H7 (cell line): ENCODE measurements around the gene APOBEC3B. TPM values are rescaled to one million over a fixed set of nuclear protein-coding genes. Genes with fewer than 3 reads are reported as not detected.
A peak's percentile ranks its signal among the peaks of the same experiment; 100 is the strongest.
"Not testable (repeated sequence)": the region's sequence is repeated elsewhere in the genome, so short reads cannot be mapped to it uniquely, and the experiment has no call there.

Experiments
- DNase-seq: peaks from one replicate; pipeline ENCODE4 v3.0.0; 2012
- H3K27me3 ChIP-seq: 2 replicates; pipeline ENCODE4 v1.6.0; 2011; ENCODE audit warnings: mild to moderate bottlenecking, low read length; ENCODE audit not compliant: control insufficient read depth, insufficient read depth
- H3K36me3 ChIP-seq: replicated peaks from 2 replicates; pipeline ENCODE4 v1.5.1; 2011; ENCODE audit warnings: low read length; ENCODE audit not compliant: control insufficient read depth, insufficient read depth
- H3K4me3 ChIP-seq: 2 replicates; pipeline ENCODE4 v1.5.1; 2011; ENCODE audit warnings: low read depth, mild to moderate bottlenecking, control low read depth, low read length, moderate library complexity; ENCODE audit not compliant: insufficient read depth
- total RNA-seq: library from RNA; depleted of rRNA; stranded (reverse); fragments of >200 nt; shearing (Covaris generic); gene quantifications from 2 replicates; pipeline ENCODE4 v1.2.3, GENCODE V29; 2014; rRNA removed

Gene APOBEC3B
- 4.4 and 6.5 TPM in 2 replicates for total RNA-seq

DNA sequence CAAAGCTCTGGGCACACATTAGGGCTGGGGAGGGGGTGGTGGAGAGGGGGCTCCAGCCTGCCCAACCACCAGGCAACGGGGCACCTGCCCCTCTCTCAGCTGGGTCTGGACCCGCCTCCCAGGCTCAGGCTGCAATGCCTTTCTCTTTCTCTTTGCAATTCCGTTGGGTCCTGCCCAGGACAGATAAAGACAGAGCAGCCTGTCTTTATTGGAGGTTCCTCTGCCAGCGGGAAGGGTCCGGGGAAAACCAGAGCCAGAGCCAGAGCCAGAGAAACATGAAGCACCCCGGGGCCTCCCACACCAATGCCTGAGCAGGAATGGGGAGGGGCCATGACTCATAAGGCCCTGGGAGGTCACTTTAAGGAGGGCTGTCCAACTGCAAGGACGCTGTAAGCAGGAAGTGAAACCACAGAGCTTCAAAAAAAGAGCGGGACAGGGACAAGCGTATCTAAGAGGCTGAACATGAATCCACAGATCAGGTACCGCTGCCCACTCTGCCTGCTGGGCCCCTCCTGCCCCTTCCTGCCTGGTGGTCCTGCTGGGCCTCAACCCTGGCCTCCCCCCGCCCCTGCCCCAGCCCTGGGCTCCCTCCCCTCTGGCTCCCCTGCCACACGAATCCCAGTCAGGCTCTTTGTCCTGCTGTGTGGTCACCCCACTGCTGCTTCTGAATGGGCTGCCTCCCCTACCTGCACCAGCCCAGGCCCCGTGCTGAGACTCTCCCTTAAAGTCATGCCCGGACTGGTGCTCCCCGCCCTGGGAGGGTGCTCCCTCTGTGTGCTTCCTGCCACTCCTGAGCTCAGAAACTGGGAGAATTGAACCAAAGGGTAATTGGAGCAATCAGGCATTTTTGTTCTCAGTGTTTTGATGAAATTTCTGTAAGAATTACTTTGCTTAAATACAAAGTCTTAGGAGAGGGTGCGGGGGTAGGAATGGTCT, at the start of gene APOBEC3B:
Gene APOBEC3B, plus strand, starts transcription at position 356 of the 936 bp plus-strand sequence. Its CDS starts 107 bp downstream, at position 463.
- Histone ChIP-seq H3K4me3 (peak within 1 kb of the TSS; percentile 11; the same call in 1 of the 2 replicates), H3K27me3 (no peaks in the 10 kb centered on the region), H3K36me3 (no peaks in the 10 kb centered on the region)
- peak; percentile 90 for DNase-seq

DNA sequence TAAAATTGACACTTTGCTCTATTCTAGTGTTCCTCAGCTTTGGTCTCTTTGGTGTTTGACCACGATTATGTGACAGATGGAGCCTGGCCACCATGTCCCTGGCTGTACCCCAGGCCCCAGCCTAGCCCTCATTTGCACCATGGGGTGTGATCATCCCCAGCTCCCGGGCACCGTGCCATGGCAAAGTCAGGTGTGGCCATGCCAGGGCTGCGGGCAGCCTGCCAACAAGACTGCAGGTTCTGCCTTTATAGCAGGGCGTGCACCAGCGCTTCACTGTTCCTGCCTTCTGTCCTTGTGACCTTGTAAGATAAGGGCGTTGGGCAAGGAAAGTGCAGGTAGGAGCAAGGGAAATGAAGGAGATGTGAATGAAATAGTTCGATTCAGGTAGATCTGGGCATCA, 47.1 kb upstream of the APOBEC3B start:
- no peaks in the 10 kb centered on the region for H3K27me3 ChIP-seq
- no peak overlapping the region for H3K4me3 ChIP-seq

DNA sequence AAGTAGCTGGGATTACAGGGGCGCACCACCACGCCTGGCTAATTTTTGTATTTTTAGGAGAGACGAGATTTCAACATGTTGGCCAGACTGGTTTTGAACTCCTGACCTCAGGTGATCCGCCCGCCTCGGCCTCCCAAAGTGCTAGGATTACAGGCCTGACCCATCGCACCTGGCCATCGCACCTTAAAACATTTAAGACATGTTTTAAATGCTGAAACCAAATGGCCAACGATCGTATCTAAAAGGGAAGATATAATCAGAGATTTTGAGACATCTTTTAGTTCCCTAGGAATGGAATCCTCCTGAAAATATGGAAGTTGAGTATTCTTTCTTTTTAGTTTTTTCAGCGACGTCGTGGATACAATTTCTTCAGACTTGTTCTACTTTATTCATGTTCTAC, 46.5 kb upstream of the APOBEC3B start:
- H3K4me3 ChIP-seq = no peak overlapping the region
- DNase-seq = no peak
- H3K36me3 ChIP-seq = no peaks in the 10 kb centered on the region
- no peaks in the 10 kb centered on the region for H3K27me3 ChIP-seq

More for the DNA sequence above, 47.1 kb upstream of the APOBEC3B start:
- no peaks in the 10 kb centered on the region for H3K36me3 ChIP-seq
- no peak for DNase-seq

DNA sequence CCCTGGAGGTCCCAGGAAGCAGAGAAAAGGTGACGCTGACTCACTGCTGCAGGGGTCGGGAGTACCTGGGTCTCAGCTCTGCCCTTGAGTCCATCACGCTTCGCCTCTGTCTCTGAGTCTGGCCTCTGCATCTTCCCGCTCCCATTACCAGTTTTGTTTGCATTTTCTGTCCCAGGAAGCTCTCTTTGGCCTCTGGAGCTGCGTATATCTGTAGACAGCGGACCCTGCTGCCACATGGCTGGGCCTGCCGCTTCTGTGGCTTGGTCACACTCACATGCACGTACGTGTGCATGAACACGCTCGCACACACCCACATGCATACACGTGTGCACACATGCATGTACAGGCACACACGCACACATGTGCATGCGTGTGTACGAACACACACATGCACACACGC, 45.6 kb upstream of the APOBEC3B start:
- no peaks in the 10 kb centered on the region for H3K36me3 ChIP-seq
- no peak overlapping the region for H3K4me3 ChIP-seq
- DNase-seq = no peak
- no peaks in the 10 kb centered on the region for H3K27me3 ChIP-seq

DNA sequence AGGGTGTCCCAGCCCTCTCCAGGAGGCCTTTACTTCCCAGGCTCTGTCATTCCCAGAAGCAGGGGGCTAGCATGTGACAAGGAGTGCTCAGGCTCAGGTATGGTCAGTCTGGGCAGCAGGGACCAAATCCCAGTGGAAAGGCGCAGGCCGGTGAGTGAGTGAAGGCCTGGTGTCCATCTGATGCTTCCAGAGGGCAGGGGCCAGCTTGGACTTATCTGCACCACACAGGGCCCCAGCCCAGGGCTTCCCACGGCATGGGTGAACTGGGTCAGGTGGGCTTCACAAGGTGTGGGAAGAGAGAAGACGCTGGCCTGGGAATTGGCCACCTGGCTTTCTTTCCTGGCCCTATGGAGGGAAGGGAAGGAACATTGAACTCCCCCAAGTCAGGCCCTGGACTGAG, 45.1 kb upstream of the APOBEC3B start:
- no peak for DNase-seq
- Histone ChIP-seq H3K36me3 (no peaks in the 10 kb centered on the region), H3K27me3 (no peaks in the 10 kb centered on the region), H3K4me3 (no peak overlapping the region)

DNA sequence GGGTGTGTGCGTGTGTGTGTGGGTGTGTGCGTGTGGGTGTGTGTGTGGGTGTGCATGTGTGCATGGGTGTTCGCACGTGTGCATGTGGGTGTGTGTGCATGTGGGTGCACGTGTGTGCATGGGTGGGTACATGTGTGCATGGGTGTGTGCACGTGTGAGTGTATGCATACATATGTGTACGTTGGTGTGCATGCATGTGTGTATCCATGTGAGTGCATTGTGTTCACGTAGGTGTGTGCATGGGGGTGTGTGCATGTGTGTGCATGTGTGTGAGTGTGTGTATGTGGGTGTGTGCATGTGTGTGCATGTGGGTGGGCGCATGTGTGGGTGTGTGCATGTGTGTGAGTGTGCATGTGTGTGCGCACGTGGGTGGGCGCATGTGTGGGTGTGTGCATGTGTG, 44.6 kb upstream of the APOBEC3B start:
- H3K36me3 ChIP-seq = no peaks in the 10 kb centered on the region
- DNase-seq = no peak
- H3K4me3 ChIP-seq = no peak overlapping the region
- no peaks in the 10 kb centered on the region for H3K27me3 ChIP-seq

DNA sequence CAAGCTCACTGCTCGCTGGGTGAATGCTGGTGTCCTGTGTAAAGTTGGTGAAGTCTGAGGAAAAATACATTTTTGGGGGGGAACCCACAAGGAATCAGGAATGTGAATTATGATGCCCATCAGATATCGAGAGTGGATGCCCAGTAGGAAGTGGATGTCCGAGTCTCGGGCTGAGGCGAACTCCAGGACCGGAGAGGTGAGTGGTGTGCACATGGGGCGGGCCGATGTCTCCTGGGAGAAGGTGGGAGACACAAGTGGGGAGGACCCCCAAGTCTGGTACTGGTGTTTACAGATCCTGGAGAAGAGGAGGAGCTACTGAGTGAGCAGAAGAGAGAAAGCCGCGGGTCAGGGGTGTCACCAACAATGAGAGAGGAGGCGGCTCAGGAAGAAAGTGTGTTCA, 43.9 kb upstream of the APOBEC3B start:
- Histone ChIP-seq H3K4me3 (no peak overlapping the region), H3K36me3 (no peaks in the 10 kb centered on the region), H3K27me3 (no peaks in the 10 kb centered on the region)
- no peak for DNase-seq

DNA sequence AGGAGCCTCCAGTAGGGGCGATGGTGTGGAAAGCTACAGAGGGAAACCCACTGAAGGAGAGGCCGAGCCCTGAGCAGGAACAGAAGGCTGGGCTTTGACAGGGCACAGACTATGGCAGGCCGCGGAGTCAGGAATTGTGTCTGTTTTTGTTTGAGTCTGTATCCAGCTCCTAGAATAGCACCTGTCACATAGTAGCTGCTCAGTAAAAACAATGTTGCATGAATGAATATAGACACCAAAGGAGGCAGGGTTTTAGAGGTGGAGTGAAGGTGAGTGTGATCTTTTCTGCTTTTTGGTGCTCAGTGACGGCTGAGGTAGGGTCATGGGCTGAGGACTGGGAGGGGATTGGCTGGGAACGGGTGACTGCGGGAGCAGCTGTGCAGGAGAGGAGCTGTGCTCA, 43.2 kb upstream of the APOBEC3B start:
- DNase-seq = no peak
- H3K27me3 ChIP-seq = no peaks in the 10 kb centered on the region
- H3K36me3 ChIP-seq = no peaks in the 10 kb centered on the region
- no peak overlapping the region for H3K4me3 ChIP-seq

DNA sequence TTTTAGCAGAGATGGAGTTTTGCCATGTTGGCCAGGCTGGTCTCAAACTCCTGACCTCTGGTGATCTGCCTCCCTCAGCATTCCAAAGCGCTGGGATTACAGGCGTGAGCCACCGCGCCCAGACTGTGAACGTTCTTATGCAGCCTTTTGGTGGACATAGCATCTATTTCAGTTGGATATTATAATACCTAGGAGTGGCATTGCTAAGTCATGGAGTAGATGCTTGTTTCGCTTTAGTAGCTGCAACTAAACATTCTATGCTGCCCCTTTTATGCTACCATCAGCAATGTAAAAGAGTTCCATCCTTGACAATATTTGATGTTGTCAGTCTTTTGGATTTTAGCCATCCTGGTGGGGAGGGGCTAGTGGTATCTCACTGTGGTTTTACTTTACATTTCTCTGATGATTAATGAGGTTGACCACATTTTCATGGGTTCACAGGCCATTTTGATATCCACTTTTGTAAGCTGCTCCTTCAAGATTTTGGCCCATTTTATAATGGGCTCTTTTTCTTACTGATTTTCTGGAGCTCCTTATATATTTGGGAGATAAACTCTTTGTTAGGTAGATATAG, 41.2 kb upstream of the APOBEC3B start:
- no peak overlapping the region for H3K4me3 ChIP-seq
- DNase-seq = no peak
- no peaks in the 10 kb centered on the region for H3K36me3 ChIP-seq
- no peaks in the 10 kb centered on the region for H3K27me3 ChIP-seq

DNA sequence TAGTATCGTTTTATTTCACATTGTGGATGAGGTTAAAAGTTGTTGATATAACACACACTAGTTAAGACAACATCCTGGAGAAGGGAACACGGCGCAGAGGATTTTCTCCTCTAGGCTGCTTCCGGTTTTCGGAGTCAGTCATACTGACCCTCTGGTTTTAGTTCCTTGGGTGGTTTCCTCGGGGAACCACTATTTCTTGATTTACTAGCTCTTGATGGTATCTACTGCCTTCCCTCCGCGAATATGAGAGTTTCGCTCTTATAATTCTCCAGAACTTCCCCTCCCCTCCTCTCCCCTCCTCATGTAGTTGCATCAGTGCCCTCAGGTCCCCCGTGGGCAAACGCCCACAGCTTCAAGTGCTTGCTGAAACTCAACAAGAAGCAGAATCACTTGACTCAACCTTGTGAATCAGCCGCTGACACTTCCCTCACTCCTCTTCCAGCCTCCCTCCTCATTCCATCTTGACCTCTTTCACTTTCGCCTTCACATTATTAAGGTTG, 40.6 kb upstream of the APOBEC3B start:
- H3K36me3 ChIP-seq = no peaks in the 10 kb centered on the region

DNA sequence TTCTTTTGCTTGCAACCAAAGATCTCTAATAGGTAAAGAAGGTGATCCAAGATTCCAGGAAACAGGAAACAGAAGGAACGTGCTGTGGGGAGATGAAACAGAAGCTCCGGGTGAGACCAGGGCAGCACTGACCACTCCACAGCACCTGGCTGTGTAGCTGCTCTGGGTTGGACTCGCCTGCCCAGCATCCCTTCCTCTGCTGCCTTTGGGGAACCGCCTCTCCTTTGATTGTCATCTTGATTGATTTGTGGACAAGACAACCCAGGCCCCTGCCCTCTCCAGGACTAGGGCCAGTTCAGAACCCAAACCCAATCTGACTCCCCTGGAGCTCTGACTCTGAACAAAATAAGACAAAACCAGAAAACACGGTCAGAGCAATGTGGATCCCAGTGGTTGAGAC, 39.4 kb upstream of the APOBEC3B start:
- no peaks in the 10 kb centered on the region for H3K27me3 ChIP-seq
- no peaks in the 10 kb centered on the region for H3K36me3 ChIP-seq
- no peak for DNase-seq
- H3K4me3 ChIP-seq = no peak overlapping the region

More for the DNA sequence above, 40.6 kb upstream of the APOBEC3B start:
- no peak for DNase-seq
- no peak overlapping the region for H3K4me3 ChIP-seq
- H3K27me3 ChIP-seq = no peaks in the 10 kb centered on the region

DNA sequence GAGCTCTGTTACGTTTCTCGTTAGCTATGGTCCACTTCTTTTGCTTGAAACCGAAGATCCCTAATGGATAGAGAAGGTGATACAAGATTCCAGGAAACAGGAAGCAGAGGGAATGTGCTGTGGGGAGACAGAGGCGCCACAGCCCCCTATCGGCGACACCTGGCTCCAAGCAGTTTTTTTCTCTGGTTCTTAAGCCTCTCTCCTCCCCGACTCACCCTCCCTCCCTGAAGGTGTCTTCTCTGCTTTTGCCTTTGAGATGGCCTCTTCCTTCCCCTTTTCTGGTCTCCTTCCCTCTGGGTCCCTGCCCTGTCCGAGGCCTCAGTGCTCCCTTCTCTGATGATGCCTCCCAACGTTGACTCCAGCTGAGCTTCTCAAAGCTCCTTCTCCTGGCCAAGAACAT, 38.9 kb upstream of the APOBEC3B start:
- peak; percentile 59 for DNase-seq
- H3K27me3 ChIP-seq = no peaks in the 10 kb centered on the region
- H3K36me3 ChIP-seq = no peaks in the 10 kb centered on the region
- no peak overlapping the region for H3K4me3 ChIP-seq

DNA sequence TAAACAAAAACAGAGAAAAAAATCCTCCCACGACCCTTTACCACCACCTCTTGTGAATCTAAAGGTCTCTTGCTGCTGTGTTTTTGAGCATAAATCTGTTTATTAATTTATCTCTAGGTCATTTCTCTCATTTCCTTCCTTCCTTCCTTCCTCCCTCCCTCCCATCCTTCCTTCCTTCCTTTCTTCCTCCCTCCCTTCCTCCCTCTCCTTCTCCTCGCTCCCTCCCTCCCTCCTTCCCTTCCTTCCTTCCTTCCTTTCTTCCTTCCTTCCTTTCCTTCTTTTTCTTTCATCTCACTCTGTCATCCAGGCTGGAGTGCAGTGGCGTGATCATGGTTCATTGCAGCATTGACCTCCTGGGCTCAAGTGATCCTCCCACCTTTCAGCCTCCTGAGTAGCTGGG, 38.3 kb upstream of the APOBEC3B start:
- Histone ChIP-seq H3K4me3 (no peak overlapping the region), H3K27me3 (no peaks in the 10 kb centered on the region), H3K36me3 (no peaks in the 10 kb centered on the region)
- DNase-seq = no peak

DNA sequence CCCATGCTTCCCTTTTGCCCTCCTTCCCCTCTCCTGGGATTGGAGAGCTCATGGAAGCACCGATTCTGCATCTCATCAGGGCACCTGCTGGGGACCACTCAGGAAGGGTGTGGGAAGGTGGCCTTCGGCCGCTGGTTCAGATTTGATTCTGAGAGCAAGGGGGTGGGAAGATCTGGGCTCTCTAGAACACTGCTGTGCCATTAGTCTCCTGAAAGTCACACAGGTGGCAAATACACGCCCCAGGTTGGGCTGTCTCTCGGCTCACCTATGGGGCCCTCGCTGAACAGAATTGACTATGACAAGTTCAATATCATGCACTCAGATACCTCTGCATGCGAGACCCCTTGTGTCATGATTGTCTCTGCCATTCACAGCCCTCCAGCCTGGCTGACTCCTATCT, 37.5 kb upstream of the APOBEC3B start:
- Histone ChIP-seq H3K4me3 (no peak overlapping the region), H3K27me3 (no peaks in the 10 kb centered on the region), H3K36me3 (no peaks in the 10 kb centered on the region)
- no peak for DNase-seq

DNA sequence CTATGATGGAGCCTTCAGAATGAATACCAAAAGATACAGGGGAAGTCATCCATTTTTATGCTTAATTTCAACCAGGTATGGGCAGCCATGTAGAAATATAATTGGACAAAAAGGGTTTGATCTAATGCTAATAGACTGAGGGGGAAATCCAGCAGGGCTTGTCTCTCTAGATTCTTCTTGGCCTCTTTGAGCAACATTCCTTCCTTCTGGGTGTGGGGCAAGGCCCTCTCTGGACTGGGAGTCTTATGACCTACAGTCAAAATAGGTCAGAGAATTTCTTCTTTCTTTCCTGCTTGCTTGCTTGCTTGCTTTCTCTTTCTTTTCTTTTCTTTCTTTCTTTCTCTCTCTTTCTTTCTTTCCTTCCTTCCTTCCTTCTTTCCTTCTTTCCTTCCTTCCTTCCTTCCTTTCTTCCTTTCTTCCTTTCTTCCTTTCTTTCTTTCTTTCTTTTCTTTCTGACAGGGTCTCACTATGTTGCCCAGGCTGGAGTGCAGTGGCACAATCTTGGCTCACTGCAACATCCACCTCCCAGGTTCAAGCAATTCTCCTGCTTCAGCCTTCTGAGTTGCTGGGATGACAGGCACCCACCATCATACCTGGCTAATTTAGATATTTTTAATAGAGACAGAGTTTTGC, 36.3 kb upstream of the APOBEC3B start:
- H3K36me3 ChIP-seq, DNase-seq, H3K4me3 ChIP-seq, H3K27me3 ChIP-seq: not testable (repeated sequence)
